GM03348 (cell line): ENCODE data around the gene SP3.
"Not testable (repeated sequence)": the region's sequence is repeated elsewhere in the genome, so short reads cannot be mapped to it uniquely, and the experiment has no call there.

Experiments
- DNase-seq: peaks from one replicate; pipeline ENCODE4 v3.0.0; 2012; ENCODE audit warnings: low spot score

The SP3 gene

DNA sequence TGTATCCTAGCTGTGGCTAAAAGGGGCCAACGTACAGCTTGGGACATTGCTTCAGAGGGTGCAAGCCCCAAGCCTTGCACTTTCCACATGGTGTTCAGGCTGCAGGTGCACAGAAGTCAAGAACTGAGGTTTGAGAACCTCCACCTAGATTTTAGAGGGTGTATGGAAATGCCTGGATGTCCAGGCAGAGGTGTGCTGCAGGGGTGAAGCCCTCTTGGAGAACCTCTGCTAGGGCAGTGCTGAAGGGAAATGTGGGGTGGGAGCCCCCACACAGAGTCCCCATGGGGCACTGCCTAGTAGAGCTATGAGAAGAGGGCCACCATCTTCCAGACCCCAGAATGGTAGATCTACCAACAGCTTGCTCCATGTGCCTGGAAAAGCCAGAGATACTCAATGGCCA lies 75.7 kb downstream of the SP3 start:
- not testable (repeated sequence) for DNase-seq

DNA sequence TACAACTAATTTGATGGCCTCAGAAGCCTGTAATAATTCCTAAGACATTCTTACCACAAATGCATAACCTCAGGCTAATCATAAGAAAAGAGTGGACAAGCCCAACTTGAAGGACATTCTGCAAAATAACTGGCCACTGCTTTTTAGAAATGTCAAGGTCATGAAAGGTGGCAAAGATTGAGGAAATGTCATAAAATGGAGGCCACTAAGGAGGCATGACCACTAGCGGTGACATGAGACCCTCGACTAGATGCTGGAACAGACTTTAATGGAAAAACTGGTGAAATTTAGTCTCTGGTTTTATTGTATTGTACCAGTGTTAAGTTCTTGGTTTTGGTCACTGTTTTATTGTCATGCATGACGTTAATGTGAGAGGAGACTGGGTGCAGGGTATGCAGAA lies 78.6 kb downstream of the SP3 start:
- no peak for DNase-seq

DNA sequence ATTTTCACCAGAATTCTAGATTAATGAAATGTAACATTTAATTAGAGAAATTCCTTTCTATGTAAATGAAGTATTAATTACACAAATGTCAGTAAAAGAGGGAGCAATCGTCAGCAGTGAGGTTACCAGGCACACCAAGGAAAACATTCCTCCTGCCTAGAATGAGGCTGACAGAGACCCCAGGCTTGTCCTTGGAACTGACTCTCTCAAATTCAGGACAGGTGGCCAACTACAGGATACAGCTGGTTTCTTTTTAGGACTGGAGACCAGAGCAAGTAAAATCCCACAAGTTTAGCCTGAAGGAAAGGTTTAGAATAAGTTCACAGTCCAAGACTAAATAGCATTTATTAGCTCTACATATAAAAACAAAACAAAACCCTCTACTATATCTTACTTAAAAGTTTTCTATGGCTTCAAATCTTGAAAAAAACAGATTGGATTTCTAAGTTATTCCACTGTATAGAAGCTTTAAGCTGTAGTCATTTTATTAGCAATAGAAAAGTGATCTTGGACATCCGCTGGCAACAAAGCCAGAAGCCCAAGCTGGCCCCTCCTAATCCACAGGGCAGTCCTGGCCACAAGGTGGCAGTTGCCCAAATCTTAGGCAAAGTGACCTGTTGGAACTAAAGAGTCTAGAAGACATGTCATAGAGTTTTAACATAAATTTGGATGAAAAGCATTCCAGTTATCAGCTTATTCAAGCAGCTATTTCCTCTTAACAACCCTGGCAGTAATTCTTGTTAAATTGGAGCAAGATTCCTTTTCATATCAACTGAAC lies 81.0 kb downstream of the SP3 start:
- DNase-seq: peak; percentile 46

DNA sequence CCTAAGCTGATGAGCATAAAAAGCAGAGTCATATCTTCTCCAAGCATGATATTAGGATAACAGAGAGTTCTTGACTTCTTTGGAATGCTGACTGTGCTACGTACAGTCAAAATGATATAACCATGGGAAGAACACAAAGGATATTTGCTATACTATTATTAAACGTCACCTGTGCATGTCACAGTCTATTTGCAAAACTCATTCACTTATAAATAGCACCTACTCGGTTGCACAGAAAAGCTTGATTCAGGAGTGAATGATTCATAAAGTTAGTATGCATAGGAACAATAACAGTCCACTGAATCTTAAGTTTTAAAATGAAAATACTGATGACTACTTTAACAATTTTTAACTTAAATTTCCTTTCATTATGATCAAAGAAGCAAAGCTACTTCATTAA lies 83.3 kb downstream of the SP3 start:
- no peak for DNase-seq

DNA sequence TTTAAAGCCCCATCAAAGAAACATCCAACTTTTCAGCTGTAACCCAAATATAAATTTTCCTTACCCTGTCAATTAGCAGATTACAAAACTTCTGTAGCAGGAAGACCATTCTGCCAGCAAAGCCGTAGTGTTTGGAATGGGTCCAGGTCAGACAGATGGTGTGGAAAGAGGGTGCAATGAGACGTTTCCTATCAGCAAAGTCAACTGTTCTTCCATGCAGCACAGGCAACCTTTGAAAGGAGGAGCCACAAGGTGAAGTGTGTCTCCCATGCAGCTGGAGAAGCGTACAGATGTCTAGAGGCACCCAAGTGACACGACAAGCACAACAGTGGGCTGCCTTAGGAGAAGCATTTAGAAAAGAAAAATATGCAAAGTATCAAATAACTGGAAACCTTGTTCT lies 83.7 kb downstream of the SP3 start:
- no peak for DNase-seq

DNA sequence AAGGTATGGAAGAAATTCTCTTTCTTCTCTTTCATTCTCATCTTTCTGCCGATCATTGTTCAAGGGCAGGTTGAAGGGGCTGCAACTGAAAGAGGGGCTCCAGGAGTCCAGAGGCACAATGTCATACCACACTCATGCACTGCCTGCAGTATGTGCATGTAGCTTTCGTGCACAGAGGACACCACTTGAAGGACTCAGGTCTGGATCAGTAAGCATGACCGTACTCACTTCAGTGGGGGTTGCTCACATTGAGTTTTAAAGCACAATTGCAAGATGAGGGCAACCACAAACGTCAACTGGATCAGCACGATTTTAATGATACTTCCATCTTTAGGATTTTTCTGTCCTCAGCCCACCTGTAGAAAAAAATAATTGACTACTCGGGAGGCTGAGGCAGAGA lies 84.6 kb downstream of the SP3 start:
- no peak for DNase-seq

DNA sequence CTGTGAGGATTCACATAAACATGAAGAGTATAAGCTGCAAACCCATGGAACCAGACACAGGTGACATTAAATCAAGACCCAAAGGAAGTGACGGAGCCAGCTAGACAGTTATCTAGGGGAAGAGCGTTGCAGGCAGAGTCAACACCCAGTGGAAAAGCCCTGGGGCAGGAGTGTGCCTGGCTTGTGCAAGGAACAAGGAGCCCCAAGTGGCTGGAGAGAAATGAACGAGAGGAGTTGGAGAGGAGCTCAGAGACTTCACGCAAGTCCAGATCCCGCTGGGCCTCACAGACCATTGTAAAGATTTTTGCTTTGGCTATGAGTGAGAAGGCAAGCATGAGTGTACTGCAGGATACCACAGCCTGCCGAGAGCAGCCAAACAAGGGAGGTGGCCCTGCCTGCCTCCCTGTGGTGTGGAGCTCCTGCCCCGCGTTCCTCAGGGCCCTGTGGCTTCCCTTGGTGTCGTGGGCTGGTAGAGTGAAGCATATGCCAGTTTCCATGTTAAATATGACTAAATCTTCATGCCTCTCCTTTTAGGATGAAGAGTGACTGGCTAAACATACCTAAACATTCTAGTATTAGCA lies 88.2 kb downstream of the SP3 start:
- DNase-seq: no peak

DNA sequence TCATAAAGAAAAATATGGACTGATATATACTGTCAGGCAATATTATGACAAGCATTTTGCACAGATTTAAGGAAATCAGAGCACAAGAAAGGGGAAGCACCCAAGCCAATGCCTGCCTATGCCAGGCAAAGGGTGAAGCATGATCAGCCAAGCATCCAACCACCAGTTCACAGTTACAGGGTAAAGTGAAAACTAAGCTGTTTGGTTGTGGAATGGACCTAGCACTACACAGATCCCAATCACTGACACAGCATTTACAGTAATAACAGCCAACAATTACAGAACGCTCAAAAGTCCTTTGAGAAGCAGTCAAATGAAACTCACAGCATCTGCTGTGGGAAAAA lies 90.3 kb downstream of the SP3 start:
- DNase-seq: no peak

DNA sequence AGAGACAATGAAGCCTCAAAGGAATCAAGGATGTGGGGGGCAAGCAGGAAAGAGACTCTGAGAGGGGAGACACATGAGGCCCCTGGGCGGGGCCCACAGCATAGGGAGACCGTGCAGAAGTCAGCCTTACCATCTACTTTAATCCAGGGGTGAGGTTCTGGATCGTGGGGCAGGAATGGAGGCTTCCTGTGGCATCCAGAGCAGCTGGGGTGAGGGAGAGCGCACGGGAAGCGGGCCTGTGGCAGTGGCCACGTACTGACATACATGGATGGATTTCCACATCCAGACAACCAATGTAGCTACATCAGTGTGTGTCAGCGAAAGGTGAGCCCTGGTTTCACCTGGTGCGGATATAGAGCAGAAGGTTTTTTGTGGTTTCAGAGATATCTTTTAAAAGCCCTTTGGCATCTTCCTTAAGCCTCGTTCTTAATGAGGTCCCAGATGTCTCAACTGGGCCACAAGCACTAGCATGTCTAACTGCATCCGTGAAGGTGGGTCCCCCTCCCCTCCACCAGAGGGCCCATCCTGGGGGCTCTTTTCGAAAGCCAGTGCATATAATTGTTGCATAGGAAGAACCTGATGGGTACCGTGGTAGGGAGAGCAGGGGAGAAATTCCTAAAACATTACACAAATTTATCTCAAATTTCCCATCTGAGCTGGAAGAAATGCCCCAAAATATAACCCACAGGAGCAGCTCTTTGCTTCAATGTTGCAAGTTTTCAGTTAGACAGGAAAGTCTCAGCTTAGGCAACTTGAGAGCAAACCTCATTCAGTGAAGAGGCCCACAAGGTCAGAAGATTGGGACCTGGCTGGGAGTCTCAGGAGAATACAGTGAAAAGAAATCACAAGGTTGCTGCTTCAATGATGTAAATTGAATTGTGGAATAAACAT lies 90.9 kb downstream of the SP3 start:
- DNase-seq: no peak

DNA sequence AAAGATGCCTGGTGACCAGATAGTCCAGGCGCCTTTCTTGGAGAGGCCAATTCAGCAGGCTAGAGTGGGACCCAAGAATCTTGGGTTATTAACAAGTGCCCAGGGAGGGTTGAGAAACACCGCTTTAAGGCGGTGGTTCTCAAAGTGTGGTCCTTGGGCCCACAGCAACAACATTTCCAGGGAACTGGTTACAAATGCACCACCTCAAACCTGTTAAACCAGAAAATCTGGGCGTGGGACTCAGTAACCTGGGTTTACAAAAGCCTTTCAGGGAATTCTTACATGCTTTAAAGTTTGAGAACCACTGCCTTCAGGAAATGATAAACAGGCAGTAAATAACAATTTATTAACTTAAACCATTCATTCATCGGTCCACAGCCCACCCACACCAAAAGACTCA lies 92.5 kb downstream of the SP3 start:
- no peak for DNase-seq

DNA sequence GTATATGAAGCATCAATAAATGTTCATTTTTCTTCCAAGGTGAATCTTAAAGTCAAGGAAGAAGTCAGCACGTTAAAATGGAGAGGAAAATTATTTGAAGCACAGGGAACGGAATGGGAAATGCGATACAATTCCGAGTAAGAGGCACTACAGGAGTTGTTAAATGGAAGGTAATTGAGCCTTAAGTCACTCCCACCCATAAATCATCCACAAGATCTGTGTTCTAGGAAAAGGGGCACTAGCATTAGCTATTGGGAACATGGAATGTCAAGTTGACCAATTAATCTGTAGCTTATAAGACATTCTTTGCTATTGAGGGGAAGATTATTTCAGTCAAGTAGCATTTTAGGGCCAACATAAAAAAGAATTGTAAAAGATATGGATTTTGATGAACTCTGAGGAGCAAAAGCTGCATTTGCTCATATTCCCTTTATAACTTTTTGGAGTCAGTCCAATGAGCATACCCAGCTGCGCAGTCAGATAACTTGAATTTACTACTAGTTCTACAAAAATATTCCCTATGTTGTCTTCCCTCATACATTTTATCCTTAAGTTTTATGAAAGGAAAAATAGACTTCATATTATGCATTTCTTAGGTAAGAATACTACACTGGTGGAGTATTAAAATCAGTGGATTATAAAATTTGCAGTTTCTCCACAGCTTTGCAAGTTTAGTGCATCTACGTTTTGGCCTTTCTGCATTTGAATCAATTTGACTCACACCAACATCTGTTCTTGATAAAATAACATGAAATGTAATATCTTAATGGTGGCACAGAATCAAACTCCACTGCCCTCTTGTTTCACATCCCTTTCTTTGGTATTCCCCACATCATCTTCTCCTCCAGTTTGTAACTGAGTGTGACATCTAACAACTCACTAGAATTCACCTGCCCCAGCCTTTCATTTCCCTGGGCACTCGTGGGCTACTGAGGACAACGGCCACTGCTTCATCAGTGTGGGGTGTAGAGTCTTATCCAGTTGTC lies 95.6 kb downstream of the SP3 start:
- no peak for DNase-seq

DNA sequence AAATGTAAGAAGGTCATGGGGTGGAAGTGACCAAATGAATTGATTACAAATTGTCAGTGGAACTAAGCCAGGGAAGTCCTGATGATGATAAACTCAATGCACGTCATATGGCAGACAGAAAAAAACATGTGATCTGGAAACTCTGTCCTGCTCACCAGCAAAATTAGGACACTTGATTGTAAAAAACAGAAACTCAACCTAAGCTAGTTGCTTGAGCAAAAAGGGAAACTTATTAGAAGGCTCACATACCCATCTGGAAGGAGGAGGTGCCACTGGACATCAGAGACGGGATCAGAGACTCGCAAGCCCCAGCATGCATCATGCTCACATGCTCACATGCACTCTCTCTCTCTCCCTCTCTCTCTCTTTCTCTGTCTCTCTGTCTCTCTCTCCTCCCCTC lies 96.8 kb downstream of the SP3 start:
- no peak for DNase-seq

DNA sequence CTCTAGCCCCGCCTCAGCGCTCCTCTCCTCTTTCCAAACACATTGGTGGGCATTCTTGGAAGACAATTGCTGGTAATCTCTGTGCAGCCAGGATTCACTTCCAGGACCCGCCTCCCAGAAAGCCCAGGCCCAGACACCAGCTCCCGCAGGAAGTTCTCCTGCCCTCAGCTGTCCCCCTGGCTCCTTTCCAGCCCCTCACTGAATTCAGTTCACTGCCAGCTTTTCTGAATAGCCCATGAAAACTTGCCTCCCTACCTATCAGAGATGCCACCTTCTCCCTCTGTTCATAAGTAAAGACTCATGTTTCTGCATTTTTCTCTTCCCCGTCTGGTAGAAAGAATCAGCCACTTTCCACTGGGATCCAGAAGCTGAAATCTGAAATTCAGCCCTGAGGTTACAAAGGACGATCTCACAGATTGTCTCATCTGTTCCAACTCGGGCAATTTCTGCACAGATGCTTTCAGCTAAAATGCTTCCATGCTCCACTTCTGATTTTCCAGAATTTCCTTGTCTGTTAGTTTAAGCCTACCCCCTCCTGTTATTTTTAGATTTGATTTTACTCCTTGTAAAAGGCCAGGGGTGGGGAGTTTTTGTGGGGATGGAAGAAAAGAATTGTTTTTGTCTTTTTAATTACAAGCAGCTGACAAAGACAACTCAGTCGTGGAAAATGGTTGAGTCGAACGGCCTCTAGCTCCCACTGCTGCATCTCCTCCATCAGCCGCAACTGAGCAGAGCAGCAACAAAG lies 98.1 kb downstream of the SP3 start:
- peak; percentile 16 for DNase-seq

DNA sequence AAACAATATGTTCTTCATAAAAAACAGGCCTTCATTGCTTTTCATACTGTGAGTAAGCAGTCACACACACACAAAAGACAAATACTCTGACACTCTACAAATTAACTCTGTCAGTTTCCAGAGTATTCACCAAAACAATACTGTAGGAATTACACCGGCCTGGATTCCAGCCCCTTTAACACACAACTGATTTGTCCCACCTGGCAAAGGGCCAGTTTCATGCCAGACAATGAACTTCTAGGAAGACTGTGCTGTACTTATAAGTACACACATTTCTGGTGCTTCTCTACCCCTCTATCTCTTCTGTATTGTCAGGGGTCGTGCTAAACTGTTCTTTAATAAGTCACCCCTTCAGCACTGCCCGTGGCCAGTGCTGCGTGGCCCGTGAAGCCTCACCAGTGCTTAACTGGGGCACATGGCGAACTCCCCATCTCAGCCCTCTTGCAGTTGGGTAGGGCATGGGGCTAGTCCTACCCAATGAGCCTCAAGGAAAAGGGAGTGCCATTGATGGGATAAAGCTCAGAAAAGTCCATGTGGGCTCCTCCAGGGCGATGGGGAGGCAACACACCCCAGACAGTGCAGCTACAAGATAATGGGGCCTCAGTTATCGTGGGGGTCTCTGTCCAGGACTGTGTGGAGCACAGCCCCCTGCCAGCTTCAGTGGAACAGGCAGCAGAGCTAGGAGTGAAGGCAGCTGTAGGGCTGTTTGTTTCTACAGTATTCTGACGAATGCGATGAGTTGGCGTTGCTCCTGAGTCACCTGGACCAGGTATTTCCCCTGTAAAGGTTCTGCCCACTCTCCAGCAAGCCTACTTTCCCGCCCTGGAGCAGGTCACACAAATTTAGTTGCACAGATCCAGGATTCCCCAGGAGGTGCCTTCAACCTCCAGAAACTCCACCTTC lies 99.0 kb downstream of the SP3 start:
- no peak for DNase-seq

DNA sequence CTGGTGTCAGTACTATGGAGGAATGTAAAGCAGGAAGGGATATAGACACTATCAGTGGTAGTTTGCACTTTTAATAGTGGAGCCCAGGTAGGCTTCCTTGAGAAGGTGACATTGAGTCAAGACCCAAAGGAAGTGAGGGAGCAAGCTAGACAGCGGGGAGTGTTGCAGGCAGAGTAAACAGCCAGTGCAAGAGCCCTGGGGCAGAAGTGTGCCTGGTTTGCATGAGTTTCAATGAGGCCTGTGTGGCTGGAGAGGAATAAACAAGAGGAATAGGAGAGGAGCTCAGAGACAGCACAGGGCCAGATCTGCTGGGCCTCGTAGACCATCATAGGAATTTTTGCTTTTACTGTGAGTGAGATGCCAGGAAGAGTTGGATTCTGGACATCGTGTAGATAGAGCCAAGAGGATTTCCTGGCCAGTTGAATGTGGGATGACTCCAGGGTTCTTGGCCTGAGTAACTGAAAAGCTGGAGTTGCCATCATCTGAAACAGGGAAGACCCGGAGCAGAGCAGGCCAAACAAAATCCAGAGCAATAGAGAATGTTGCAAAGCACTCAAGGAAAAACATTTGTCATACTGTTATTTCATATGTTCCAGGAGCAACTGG lies 102.5 kb downstream of the SP3 start:
- no peak for DNase-seq

DNA sequence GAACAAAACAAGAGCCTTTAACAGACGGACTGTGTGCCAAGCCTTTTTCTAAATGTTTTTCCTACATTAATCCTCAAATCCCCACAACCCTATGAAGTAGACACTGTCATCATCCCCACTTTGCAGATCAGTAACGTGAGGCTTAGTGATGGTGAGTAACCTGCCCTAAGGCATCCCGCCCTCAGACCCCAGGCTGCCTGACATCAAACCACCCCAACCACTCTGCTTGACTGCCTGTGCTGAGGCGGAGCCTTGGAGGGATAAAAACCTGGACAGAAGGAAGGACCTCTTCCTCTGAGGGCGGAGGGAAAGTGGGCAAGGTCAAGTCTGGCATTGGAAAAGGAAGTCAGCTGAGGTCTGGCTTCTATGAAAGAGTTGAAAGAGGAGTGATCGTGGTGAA lies 104.6 kb downstream of the SP3 start:
- DNase-seq: no peak

DNA sequence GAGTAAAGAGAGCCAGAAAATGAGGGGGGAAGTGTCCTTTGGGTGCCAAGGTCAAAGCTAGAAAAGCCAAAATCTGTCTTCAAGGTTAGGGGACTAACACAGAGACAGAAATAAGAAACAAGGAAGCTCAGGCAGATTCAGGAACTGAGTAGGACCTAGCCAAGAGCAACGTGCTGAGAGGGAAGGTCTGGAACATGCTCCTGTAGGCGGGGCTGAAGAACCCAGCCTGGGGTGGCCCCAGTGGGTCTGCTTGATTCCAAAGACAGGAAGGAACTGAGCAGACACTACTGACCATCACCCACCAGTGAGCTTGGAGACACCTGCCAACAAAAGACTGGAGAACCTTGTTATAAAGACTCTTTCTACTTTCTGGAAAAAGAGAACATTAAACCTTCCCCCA lies 105.1 kb downstream of the SP3 start:
- no peak for DNase-seq

DNA sequence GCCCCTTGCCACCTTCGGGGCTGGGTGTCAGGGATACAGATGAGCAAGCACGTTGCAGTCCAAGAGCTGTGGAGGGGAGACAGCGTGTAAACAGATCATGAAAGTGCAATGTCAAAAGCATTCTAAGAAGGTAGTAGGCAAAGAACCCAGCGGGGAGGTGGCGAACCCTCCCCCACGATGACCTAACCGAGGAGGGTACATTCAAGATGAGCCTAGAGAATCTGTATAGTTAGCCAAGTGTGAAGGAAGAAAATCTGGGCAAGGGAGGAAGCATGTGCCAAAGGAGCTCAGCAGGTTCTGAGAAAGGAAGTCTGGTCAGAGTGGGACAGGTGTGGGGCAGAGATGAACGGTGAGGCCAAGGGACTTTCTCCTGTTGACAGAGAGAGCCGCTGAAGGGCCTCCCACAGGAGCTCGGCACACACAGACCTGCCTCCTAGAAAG lies 106.9 kb downstream of the SP3 start:
- no peak for DNase-seq
